ENCODE data around the gene MAP2K6.

The MAP2K6 gene

DNA sequence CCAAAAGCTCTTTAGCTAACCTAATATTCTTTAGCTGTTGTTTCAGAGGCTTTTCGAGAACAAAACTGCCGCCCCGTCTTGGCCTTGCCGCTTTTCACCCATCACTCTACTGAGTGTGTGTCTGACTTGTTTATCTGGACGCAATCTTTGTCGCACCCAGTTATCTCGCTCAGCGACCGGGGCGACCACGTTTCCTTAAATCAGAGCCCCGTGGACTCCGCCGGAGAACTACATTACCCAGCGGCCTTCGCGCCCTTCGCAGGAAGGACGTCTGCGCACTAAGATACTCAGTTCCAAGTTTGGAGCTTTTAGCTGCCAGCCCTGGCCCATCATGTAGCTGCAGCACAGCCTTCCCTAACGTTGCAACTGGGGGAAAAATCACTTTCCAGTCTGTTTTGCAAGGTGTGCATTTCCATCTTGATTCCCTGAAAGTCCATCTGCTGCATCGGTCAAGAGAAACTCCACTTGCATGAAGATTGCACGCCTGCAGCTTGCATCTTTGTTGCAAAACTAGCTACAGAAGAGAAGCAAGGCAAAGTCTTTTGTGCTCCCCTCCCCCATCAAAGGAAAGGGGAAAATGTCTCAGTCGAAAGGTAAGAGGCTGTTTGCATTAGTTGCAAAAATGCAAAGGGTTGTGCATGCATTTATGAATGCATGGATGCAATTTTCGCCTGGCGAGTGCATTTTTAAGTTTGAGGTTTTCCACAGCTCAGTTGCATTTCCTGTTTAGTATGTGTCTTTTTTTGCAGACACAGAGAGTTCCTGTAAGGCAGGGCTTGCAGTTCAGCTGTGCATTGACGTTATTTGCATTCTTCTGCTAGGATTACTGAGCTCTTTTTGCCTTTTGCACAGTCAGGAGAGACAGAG is at the start of gene MAP2K6:
Gene MAP2K6 (plus strand): TSS at position 290 of the 867 bp plus-strand sequence. CDS start 288 bp downstream, at position 578.
- peak; percentile 75 for DNase-seq

DNA sequence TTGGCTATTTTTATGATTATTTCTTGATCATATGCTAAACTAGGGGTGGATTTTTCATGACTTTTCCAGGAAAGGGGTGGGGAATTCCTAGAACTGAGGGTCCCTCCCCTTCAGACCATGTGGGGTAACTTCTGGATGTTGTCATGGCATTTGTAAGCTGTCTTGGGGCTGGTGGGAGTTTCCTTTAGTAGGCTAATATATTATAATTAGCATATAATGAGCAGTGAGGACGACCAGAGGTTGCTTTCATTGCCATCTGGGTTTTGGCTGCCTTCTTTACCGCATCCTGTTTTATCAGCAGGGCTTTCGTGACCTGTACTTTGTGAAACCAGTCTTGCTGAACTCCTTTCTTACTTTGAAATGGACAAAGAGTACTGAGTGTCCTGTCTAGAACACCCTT is 47.2 kb upstream of the MAP2K6 start:
- DNase-seq, result no peak

DNA sequence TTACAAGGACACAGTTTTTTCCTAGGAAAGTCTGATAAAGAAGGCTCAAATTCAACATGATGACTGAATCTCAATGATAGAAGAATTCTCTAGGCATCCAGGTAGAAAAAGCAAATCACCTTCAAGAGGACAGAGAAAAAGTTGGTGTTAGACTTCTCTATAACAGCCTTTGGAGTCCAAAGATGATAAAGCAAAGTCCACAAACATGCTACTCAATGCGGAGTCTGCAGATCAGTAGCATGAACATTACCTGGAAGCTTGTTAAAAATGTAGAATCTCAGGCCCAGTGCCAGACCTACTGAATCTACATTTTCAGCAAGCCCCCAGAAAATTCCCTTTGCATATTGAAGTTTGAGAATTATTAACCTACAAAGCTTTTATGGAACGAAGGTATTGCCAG is 41.4 kb upstream of the MAP2K6 start:
- no peak for DNase-seq

DNA sequence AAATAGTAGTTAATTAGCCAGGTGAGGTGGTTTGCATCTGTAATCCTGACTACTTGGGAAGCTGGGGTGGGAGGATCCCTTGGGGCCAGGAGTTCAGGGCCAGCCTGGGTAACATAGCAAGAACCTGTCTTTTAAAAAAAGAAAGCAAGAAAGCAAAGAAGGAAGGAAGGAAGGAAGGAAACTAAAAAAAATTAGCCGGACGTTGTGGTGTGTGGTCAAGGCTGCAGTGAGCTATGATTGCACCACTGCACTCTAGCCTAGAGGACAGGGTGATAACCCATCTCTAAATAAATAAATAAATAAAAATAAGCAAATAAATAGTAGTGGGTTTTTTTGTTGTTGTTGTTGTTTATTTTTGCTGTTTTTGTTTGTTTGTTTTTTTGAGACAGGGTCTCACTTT is 39.3 kb upstream of the MAP2K6 start:
- DNase-seq, result no peak

DNA sequence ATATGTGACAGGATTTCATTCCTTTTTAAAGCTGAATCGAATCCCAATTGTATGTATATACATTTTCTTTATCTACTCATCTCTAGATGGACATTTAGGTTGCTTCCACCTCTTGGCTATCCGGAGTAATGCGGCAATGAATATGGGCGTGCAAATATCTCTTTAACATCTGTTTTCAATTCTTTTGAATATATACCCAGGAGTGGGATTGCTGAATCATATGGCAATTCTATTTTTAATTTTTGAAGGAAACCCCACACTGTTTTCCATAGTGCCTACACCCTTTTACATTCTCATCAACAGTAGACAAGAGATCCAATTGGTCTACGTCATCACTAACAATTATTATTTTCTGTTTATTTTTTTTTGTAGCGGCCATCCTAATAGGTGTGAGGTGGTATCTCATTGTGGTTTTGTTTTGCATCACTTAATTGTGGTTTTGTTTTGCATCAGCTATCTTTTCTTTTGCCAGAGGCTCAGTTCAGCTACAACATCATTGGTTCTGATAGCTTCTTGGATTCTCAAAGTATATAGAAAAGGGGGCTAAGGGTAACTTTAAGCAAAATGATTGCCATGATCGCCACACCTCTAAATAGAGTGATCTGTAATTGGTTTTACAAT is 25.6 kb upstream of the MAP2K6 start:
- DNase-seq, result no peak

DNA sequence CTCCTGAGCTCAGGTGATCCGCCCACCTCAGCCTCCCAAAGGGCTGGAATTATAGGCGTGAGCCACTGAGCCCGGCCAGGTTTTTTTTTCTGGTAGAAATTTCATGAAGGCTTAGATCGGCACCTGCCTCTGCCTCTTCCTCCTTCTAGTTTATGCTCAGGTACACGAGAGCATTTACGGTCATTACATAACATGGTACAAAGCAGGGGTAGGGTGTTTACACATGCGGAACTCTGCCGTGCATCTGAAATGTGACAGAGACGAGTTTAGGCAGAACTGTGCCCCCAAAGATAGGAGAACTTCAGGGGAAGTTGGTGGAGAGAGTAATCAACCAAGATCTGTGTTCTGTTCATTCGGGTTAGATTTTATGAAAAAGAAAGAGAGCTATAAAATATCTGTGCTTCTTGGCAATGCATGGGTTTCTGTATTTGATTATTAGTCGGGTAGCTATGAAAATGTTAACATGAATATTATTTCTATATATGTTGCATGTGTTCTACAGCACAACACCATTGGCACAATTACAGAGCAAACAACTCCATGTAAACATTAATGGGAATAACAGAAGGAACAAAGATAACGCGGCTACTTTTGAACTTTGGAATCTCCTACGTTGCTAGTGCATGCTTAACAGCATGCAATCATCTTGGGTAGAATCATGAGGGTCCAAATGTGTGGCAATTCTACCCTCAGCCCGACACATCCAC is 23.5 kb upstream of the MAP2K6 start:
- DNase-seq, result no peak

DNA sequence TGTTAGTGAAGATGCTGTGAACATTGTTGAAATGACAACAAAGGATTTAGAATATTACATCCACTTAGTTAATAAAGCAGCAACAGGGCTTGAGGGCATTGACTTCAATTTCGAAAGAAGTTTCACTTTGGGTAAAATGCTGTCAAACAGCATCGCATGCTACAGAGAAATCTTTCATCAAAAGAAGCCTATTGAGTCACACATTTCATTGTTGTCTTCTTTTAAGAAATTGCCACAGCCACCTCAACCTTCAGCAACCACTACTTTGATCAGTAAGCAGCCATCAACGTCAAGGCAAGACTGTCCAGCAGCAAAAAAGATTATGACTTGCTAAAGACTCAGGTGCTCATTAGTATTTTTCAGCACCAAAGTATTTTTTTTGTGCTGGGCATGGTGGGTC is 13.2 kb upstream of the MAP2K6 start:
- DNase-seq, result no peak

DNA sequence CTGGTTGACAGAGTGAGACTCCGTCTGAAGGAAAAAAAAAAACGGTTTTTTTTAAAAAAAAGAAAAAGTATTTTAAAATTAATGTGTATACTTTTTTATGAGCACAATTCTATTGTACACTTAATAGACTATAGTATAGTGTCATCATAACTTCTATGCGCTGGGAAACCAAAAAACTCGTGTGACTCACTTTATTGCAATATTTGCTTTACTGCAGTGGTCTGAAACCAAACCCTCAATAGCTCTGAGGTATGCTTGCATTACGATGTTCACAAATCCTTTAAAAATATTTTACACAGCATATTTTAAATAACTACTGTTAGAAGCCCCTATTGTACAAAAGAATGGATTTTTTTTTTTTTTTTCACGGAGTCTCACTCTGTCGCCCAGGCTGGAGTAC is 12.4 kb upstream of the MAP2K6 start:
- DNase-seq, result no peak

DNA sequence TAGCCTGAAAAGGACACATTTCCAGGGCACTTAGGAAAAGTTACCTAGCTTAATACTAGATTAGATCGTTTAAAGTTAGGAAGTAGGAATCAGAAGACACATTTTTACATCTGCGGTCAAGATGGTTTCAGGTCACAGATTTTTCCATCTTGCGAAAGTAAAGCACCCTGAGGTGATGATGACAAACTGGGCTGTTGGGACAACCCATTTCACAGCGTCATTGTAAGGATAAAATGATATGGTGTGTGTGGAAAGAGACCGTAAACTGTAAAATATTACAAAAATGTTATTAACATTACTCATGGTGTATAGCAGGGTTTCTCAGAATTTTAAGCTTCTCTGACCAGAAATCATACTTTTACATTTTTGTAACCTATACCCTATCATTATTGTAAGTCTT is 10.1 kb upstream of the MAP2K6 start:
- no peak for DNase-seq

DNA sequence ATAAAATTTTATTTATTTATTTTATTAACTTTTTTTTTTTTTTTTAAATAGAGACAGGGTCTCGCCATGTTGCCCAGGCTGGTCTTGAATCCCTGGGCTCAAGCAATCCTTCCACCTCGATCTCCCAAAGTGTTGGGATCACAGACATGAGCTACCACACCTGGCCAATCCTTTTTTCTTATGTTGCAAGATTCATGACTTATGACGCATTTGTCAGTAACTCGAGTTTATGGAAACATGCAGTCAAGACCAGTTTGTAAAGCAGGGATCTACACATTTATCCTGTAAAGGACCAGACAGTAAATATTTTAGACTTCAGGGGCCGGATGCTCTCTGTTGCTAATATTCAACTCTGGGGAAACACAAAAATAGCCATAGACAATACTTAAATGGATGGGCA is 9.4 kb upstream of the MAP2K6 start:
- no peak for DNase-seq

DNA sequence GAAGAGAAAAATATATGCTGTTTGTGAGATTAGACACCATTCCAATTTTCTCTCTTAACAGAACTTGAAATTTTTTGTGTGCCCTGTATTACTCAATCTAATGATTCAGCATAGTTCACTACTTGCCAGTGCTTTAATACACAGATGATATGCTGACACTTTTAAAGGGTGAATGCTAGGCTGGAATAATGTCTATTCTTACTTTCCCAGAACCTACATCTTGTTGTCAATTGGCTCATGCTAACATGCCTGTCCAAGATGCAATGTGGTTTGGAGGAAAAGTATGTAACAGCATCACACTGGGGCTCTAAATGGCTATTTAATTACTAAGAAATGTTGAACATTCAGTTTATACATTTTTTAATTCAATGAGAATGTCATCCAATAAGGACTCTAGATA is 7.6 kb upstream of the MAP2K6 start:
- DNase-seq, result no peak

DNA sequence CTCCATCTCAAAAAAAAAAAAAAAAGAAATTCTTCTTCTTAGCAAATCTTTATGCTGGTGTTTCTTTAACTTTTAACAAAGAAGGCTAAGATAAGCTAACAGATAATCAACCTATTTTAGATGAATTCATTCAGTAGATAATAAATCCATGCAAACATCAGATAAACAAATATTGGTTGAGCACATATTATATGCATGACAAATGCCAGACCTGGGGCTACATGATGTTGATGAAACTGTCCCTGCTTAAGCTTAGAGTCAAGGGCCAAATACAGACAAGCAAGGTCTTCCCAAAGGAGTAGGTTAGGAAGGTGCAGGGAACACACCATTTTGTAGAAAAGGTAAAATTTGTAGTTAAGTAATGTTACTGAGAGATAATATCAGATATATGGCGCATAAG is 6.7 kb upstream of the MAP2K6 start:
- no peak for DNase-seq

DNA sequence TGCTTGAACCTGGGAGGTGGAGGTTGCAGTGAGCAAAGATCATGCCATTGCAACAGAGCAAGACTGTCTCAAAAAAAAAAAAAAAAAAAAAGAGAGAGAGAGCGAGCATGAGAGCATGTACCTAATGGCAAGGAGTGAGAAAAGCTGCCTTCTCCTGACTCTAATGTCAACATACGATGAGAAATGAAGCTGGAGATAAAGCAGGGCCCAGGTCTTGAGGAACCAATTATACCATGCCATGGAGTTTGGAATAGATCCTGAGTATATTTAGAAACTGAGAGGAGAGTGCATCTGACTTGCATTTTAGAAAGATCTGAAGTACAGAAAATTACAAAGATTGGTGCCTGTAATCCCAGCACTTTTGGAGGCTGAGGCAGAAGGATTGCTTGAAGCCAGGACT is 3.8 kb upstream of the MAP2K6 start:
- no peak for DNase-seq

DNA sequence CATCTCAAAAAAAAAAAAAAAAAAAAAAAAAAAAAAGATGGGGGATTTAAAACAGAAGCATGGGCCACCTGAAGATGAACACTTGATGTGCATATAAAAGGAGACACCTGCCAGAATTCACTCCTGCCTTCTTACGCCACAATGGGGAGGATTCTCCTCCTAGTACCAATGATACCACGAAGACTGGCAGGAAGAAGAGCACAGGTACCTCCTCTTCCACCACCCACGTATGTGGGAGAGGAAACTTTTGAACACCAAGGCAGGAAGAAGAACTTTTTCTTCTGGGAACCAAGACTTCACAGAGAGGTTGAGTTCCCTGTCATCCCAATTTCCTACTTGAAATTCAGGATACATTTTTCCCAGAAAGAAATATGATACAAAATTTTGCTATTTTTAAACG is 2.7 kb upstream of the MAP2K6 start:
- no peak for DNase-seq

DNA sequence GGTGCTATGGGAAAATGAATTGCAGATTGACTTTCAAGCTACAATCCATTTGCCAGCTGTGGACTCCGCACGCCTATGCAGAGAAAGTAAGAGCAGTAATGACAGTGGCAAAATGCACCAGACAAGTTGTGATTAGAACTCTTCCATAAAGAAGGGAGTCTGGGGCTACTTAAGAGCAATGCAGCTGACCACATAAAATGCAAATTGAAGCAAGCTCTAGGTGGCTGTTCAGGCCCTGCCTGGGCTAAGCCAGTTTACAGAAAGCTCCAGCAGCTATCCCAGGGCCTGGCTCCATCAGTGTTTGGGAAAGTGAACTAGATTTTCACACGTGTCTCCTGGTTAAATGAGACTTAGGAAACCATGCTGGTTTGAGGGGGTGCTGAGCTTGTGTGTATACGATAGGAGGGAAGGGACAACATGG is 2.2 kb upstream of the MAP2K6 start:
- no peak for DNase-seq

DNA sequence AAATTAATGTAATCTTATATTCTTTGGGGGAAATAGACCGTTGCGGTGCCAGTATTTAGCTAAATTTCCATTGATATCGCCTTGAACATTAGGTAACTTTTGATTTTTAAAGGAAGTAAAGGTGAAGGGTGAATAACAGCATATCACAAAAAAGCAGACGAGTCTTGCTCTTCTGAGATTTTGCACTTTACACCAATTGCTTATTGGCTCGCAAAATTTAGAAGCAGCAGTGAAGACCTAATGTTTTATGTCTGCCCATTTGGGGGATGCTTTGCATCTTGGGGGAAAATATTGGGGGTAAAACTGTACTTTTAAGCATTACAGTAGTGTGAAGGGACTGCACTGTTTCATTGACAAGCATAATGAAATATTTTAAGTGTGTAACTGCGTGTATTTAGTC is 934 bp downstream of the MAP2K6 start:
- no peak for DNase-seq

DNA sequence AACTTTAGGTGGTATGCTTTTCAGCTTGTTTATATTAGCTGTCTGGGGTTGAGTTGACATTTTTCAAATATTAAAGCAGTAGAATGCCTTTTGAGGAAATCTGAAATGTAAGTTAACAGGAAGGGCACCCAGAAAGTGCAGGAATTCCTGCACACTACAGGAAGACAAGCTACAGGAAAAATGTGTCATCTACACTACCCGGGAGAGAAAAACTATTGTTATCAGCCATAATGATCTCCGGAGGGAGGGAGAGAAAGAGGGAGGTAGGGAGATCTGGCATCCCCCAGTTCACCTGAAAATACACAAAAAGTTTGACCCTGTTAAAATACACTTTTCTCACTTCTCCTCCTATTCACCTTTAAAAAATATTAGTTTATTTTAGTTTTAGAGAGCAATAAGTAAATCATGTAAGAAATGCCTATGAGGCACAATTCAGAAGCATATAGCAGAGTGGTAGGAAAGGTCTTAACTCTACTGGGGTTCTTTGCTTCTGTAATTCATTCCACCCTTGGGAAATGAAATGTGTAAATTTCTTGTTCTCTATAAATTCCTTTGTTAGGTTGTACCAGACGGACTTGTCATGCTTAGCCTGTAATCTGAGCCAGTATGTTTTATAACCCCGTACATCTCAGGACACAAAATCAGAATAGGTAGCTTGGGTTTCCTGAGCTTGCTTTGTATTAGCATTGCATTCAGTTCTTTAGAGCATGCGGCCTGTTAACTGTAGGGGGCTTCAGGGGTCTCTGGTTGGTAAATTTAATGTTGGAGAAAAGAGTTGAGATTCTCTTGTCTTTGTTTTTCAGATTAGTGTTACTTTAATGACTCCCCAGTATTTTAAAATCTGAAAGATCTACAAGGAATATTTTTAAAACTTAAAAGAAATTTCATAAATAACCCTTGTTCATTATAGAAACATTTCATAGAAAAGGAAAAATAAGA is 3.3 kb downstream of the MAP2K6 start:
- no peak for DNase-seq

DNA sequence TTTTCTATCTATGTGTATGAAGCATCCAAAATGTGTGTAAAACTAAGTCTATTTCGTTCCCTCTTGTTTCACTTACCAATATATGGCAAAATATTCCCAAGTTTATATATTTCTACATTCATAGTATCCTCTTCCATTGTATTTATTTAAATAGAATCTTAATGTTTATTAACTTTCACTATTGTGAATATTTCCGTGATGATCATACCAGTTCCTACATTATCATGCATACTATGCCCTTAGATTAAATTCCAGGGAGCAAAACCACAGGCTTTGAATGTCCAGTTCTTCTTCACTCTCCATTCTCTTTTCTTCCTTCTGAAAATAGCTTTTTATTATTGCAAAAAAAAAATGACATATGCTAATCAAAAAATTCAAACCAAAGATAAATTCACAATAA is 4.0 kb downstream of the MAP2K6 start:
- no peak for DNase-seq

DNA sequence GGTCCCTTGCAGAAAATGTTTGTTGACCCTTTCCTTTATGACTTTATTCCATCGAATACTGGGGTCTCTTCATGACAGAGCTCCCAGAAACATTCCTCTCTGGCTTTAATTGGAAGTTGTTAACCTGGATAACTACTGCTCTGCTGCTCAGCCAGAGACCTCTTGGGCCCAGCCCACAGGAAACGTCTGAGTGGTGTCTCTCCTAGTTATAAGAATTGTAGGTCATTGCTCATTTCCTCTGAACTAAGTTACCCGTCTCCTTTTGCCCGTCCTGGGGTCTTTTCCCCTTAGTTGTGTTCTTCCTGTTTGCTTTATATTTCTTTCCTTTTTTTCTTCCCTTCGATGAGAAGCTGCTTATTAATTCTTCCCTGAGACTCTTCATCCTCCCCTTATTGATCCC is 9.0 kb downstream of the MAP2K6 start:
- peak; percentile 7 for DNase-seq

DNA sequence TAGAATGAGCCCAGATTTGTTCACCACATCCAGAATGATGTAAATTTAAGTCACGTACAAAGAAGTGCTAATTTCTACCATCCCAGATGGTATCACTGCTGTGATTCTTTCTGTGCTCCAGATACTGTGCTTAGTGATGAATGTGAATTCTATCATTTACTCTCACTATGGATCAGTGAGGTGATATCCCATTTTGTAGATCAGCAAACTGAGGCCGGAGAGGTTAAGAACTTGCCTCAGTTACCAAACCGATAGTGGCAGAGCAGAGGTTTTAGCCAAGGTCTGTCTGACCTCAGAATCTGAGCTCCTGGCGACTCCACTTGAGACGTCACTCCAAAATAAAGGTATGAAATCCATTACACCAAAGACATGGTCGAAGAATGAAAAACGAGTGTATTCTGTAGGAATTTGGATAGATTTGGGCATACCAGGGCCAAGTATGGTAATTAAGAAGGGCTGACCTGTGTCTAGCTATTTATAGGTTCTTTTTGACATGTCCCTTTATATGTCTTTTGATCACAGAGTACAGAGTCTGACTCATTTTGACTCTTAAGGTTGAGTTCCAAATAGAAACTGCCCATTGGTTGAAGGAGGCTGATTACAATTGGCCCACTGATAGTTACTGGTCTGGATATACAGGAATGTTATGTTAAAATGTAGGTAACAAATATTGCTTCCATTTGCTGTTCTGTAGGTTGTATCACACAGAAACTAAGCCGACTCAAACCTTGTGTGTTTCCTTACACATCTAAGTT is 10.0 kb downstream of the MAP2K6 start:
- DNase-seq, result no peak

DNA sequence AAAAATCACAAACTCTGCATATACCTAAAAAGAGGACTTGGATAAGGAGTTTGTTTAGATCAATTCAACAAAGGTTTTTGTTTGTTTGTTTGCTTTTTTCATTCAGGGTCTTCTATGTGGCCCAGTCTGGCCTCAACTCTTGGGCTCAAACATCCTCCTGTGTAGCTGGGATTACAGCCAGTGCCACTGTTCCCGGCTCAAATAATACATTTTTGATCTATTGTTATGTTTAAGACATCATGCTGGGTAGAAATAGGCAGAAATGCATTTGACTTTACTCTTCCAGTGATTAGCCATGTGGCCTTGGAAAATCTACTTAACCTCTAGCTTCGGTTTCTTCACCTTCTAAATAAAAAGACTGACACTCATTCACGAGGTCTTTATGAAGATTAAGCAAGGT is 11.5 kb downstream of the MAP2K6 start:
- DNase-seq, result no peak

All from activated gamma-delta T cell treated with Interleukin-2 at 50 U/mL for 16 hours (primary cell).